Immature natural killer cell (primary cell): Measurements from ENCODE around the gene STK38L. TPM values are rescaled to one million over a fixed set of nuclear protein-coding genes. Genes with fewer than 3 reads are reported as not detected.
A peak's percentile ranks its signal among the peaks of the same experiment; 100 is the strongest.

Experiments
- DNase-seq, 3 donors: peaks; one replicate each; pipeline ENCODE4 v3.0.0; 2022; ENCODE audit warnings: mixed read lengths in 1 of 3
- H3K27ac Mint-ChIP-seq, 6 donors: one replicate each; pipeline ENCODE4 v1.8.0; 2020; ENCODE audit warnings: mixed read lengths in 6 of 6, mild to moderate bottlenecking in 5 of 6, inconsistent platforms in 4 of 6, moderate library complexity in 3 of 6
- H3K27me3 Mint-ChIP-seq, 3 donors: one replicate each; pipeline ENCODE4 v1.8.0; 2020 to 2021; ENCODE audit warnings: low read depth in 3 of 3, mild to moderate bottlenecking in 3 of 3, mixed read lengths in 3 of 3, moderate library complexity in 3 of 3, inconsistent platforms in 1 of 3
- H3K36me3 Mint-ChIP-seq, 3 donors: one replicate each; pipeline ENCODE4 v1.8.0; 2020; ENCODE audit warnings: mixed read lengths in 3 of 3, inconsistent platforms in 2 of 3, mild to moderate bottlenecking in 2 of 3
- H3K4me1 Mint-ChIP-seq, 2 donors: one replicate each; pipeline ENCODE4 v1.8.0; 2020; ENCODE audit warnings: inconsistent platforms in 2 of 2, mild to moderate bottlenecking in 2 of 2, mixed read lengths in 2 of 2, moderate library complexity in 1 of 2
- H3K4me3 Mint-ChIP-seq, 5 donors: one replicate each; pipeline ENCODE4 v1.8.0; 2020; ENCODE audit warnings: mild to moderate bottlenecking in 5 of 5, mixed read lengths in 5 of 5, inconsistent platforms in 3 of 5, moderate library complexity in 3 of 5
- H3K9me3 Mint-ChIP-seq, 6 donors: one replicate each; pipeline ENCODE4 v1.8.0; 2020; ENCODE audit warnings: mild to moderate bottlenecking in 6 of 6, mixed read lengths in 6 of 6, inconsistent platforms in 4 of 6, moderate library complexity in 3 of 6
- polyA plus RNA-seq, 3 donors: library from polyadenylated mRNA; unstranded; fragments of 300-500 nt; fragmentation: Illumina TruSeq; gene quantifications; one replicate each; pipeline ENCODE4 v1.2.3, GENCODE V29; 2021

Gene STK38L
- polyA plus RNA-seq, 3 donors from 2014 or later: 9.7 to 12.4 (median 11.7) TPM

GRCh38 chr12:27243006-27243405 lies 1.1 kb upstream of the STK38L start:
- Mint-ChIP-seq H3K4me1 (peaks cover 26 to 39% of the 10 kb centered on the region in 2 donors), H3K9me3 (peaks cover 0 to 2% (median 0%) of the 10 kb centered on the region in 6 donors), H3K4me3 (peak overlapping the region in 4 of 5 donors; percentile 97 to 100 (median 98)), H3K36me3 (no peaks in the 10 kb centered on the region), H3K27ac (peak overlapping the region; percentile 92 to 99 (median 97)), H3K27me3 (peaks cover 8 to 17% (median 9%) of the 10 kb centered on the region in 3 donors)
- DNase-seq: no peak

GRCh38 chr12:27244689-27245488 lies 803 bp downstream of the STK38L start:
- H3K27ac Mint-ChIP-seq: peak overlapping the region; percentile 94 to 99 (median 97)
- peaks cover 0 to 2% (median 0%) of the 10 kb centered on the region in 6 donors for H3K9me3 Mint-ChIP-seq
- H3K4me1 Mint-ChIP-seq: peaks cover 26 to 45% of the 10 kb centered on the region in 2 donors
- no peak for DNase-seq
- peaks cover 0 to 3% (median 0%) of the 10 kb centered on the region in 3 donors for H3K36me3 Mint-ChIP-seq
- H3K4me3 Mint-ChIP-seq: peak overlapping the region; percentile 97 to 100 (median 99)
- H3K27me3 Mint-ChIP-seq: peaks cover 8 to 17% (median 9%) of the 10 kb centered on the region in 3 donors

- Mint-ChIP-seq H3K36me3 (peaks cover 0 to 3% (median 0%) of the 10 kb centered on the region in 3 donors), H3K27me3 (peaks cover 8 to 17% (median 9%) of the 10 kb centered on the region in 3 donors), H3K9me3 (peaks cover 0 to 2% (median 0%) of the 10 kb centered on the region in 6 donors), H3K4me3 (peak overlapping the region in 4 of 5 donors; percentile 8 to 60 (median 37)), H3K4me1 (peaks cover 26 to 45% of the 10 kb centered on the region in 2 donors), H3K27ac (peak overlapping the region in 3 of 6 donors; percentile 10 to 94 (median 45))
- no peak for DNase-seq
Observed at GRCh38 chr12:27246141-27246540, 2.1 kb downstream of the STK38L start.

- no peak overlapping the region for H3K27ac Mint-ChIP-seq
- peaks cover 8 to 17% (median 9%) of the 10 kb centered on the region in 3 donors for H3K27me3 Mint-ChIP-seq
- peaks cover 26 to 45% of the 10 kb centered on the region in 2 donors for H3K4me1 Mint-ChIP-seq
- peaks cover 0 to 3% (median 0%) of the 10 kb centered on the region in 3 donors for H3K36me3 Mint-ChIP-seq
- no peak overlapping the region for H3K4me3 Mint-ChIP-seq
- peaks cover 0 to 2% (median 0%) of the 10 kb centered on the region in 6 donors for H3K9me3 Mint-ChIP-seq
- no peak for DNase-seq
Observed at GRCh38 chr12:27246774-27247173, 2.7 kb downstream of the STK38L start.

GRCh38 chr12:27252934-27253333 lies 8.8 kb downstream of the STK38L start:
- Mint-ChIP-seq H3K9me3 (no peaks in the 10 kb centered on the region), H3K4me1 (peaks cover 2 to 17% of the 10 kb centered on the region in 2 donors), H3K36me3 (peaks cover 0 to 11% (median 6%) of the 10 kb centered on the region in 3 donors), H3K27me3 (no peaks in the 10 kb centered on the region), H3K27ac (no peak overlapping the region), H3K4me3 (no peak overlapping the region)
- DNase-seq: no peak

- Mint-ChIP-seq H3K9me3 (no peaks in the 10 kb centered on the region), H3K4me1 (peaks cover 2 to 13% of the 10 kb centered on the region in 2 donors), H3K4me3 (no peak overlapping the region), H3K27ac (peak overlapping the region in 1 of 6 donors; percentile 17), H3K36me3 (peaks cover 0 to 11% (median 6%) of the 10 kb centered on the region in 3 donors), H3K27me3 (no peaks in the 10 kb centered on the region)
- no peak for DNase-seq
Observed at GRCh38 chr12:27253347-27253746, 9.3 kb downstream of the STK38L start.

- no peak overlapping the region for H3K4me3 Mint-ChIP-seq
Observed at GRCh38 chr12:27255806-27256205, 11.7 kb downstream of the STK38L start.

GRCh38 chr12:27257104-27257843 lies 13.2 kb downstream of the STK38L start:
- H3K4me3 Mint-ChIP-seq: no peak overlapping the region
- peaks cover 0 to 11% (median 10%) of the 10 kb centered on the region in 3 donors for H3K36me3 Mint-ChIP-seq
- H3K27ac Mint-ChIP-seq: no peak overlapping the region
- peaks cover 4 to 27% of the 10 kb centered on the region in 2 donors for H3K4me1 Mint-ChIP-seq
- DNase-seq: no peak
- no peaks in the 10 kb centered on the region for H3K9me3 Mint-ChIP-seq
- no peaks in the 10 kb centered on the region for H3K27me3 Mint-ChIP-seq

More at GRCh38 chr12:27255806-27256205, 11.7 kb downstream of the STK38L start:
- Mint-ChIP-seq H3K9me3 (no peaks in the 10 kb centered on the region), H3K4me1 (peaks cover 4 to 27% of the 10 kb centered on the region in 2 donors), H3K27me3 (no peaks in the 10 kb centered on the region), H3K36me3 (peaks cover 0 to 10% (median 8%) of the 10 kb centered on the region in 3 donors), H3K27ac (peak overlapping the region in 1 of 6 donors; percentile 36)
- no peak for DNase-seq

GRCh38 chr12:27260746-27261145 lies 16.7 kb downstream of the STK38L start:
- DNase-seq: no peak
- Mint-ChIP-seq H3K27me3 (no peaks in the 10 kb centered on the region), H3K4me1 (peaks cover 4 to 17% of the 10 kb centered on the region in 2 donors), H3K9me3 (peaks cover 0 to 1% (median 0%) of the 10 kb centered on the region in 6 donors), H3K36me3 (peaks cover 10 to 11% (median 10%) of the 10 kb centered on the region in 3 donors), H3K27ac (no peak overlapping the region), H3K4me3 (no peak overlapping the region)

- peaks cover 3 to 17% of the 10 kb centered on the region in 2 donors for H3K4me1 Mint-ChIP-seq
- H3K36me3 Mint-ChIP-seq: peaks cover 10 to 16% (median 12%) of the 10 kb centered on the region in 3 donors
- peaks cover 0 to 1% (median 0%) of the 10 kb centered on the region in 6 donors for H3K9me3 Mint-ChIP-seq
- H3K27me3 Mint-ChIP-seq: no peaks in the 10 kb centered on the region
- H3K4me3 Mint-ChIP-seq: no peak overlapping the region
- DNase-seq: no peak
- no peak overlapping the region for H3K27ac Mint-ChIP-seq
Observed at GRCh38 chr12:27261866-27262265, 17.8 kb downstream of the STK38L start.

GRCh38 chr12:27270148-27270547 lies 26.1 kb downstream of the STK38L start:
- Mint-ChIP-seq H3K4me3 (no peak overlapping the region), H3K4me1 (peaks cover 17 to 34% of the 10 kb centered on the region in 2 donors), H3K27me3 (no peaks in the 10 kb centered on the region), H3K36me3 (peaks cover 0 to 22% (median 11%) of the 10 kb centered on the region in 3 donors), H3K27ac (no peak overlapping the region), H3K9me3 (peaks cover 0 to 4% (median 0%) of the 10 kb centered on the region in 6 donors)
- no peak for DNase-seq

- peaks cover 0 to 21% (median 9%) of the 10 kb centered on the region in 3 donors for H3K36me3 Mint-ChIP-seq
- no peak for DNase-seq
- no peak overlapping the region for H3K4me3 Mint-ChIP-seq
- peaks cover 0 to 4% (median 0%) of the 10 kb centered on the region in 6 donors for H3K9me3 Mint-ChIP-seq
- no peak overlapping the region for H3K27ac Mint-ChIP-seq
- peaks cover 17 to 34% of the 10 kb centered on the region in 2 donors for H3K4me1 Mint-ChIP-seq
- H3K27me3 Mint-ChIP-seq: no peaks in the 10 kb centered on the region
Observed at GRCh38 chr12:27271206-27271605, 27.1 kb downstream of the STK38L start.

- H3K36me3 Mint-ChIP-seq: peaks cover 0 to 13% (median 6%) of the 10 kb centered on the region in 3 donors
- H3K9me3 Mint-ChIP-seq: no peaks in the 10 kb centered on the region
- peaks cover 17 to 40% of the 10 kb centered on the region in 2 donors for H3K4me1 Mint-ChIP-seq
- no peak for DNase-seq
- no peak overlapping the region for H3K4me3 Mint-ChIP-seq
- peak overlapping the region in 1 of 6 donors; percentile 27 for H3K27ac Mint-ChIP-seq
- no peaks in the 10 kb centered on the region for H3K27me3 Mint-ChIP-seq
Observed at GRCh38 chr12:27272373-27273028, 28.4 kb downstream of the STK38L start.
